IMR-90 (cell line): ENCODE data around the gene RAB1A. TPM values are rescaled to one million over a fixed set of nuclear protein-coding genes. Genes with fewer than 3 reads are reported as not detected.

Experiments used
- ATAC-seq: fragments of 200-7000 bp; cut with Tn5 transposase; 2 replicates; pipeline ENCODE4 v1.9.1; 2020; ENCODE audit warnings: low read depth, mild to moderate bottlenecking, moderate library complexity
- BruUV-seq: library from RNA; stranded (reverse); fragments of 400-500 nt; replicated peaks from 2 replicates; lab custom pipeline; 2021; lab: Mats Ljungman, UMichigan
- CTCF ChIA-PET: fragments of 300-600 bp; formaldehyde crosslinking; extraction: SDS; loops from one replicate; lab custom pipeline; 2021; ENCODE audit warnings: antibody characterized with exemption; lab: Yijun Ruan, JAX
- POLR2A ChIA-PET: fragments of 300-600 bp; sonication (Branson Sonifier 250); formaldehyde crosslinking; loops from one replicate; lab custom pipeline; 2022; ENCODE audit warnings: antibody characterized with exemption; ENCODE audit not compliant: unreplicated experiment; lab: Charles Lee
- DNase-seq: peaks from one replicate; pipeline ENCODE4 v3.0.0; 2013
- H2AFZ ChIP-seq: replicated peaks from 2 replicates; pipeline ENCODE3; 2013; ENCODE audit warnings: low read length, mild to moderate bottlenecking; ENCODE audit not compliant: poor library complexity
- H2AK5ac ChIP-seq: 2 replicates; pipeline ENCODE4 v1.6.1; 2013; ENCODE audit warnings: low read depth, low read length, inconsistent platforms
- H2AK9ac ChIP-seq: replicated peaks from 2 replicates; pipeline ENCODE3; 2013; ENCODE audit warnings: mild to moderate bottlenecking, low read depth, low read length, moderate library complexity; ENCODE audit not compliant: poor library complexity
- H2BK120ac ChIP-seq: 2 replicates; pipeline ENCODE4 v1.6.1; 2013; ENCODE audit warnings: low read depth, low read length, inconsistent platforms
- H2BK15ac ChIP-seq: 3 replicates; pipeline ENCODE4 v1.6.1; 2013; ENCODE audit warnings: low read depth, low read length, inconsistent platforms
- H2BK20ac ChIP-seq: 2 replicates; pipeline ENCODE4 v1.6.1; 2013; ENCODE audit warnings: low read depth, mild to moderate bottlenecking, inconsistent platforms, low read length, moderate library complexity
- H2BK5ac ChIP-seq: 2 replicates; pipeline ENCODE4 v1.6.1; 2013; ENCODE audit warnings: mild to moderate bottlenecking, low read depth, low read length, inconsistent platforms; ENCODE audit not compliant: poor library complexity, severe bottlenecking
- H3K14ac ChIP-seq: replicated peaks from 2 replicates; pipeline ENCODE4 v1.6.1; 2013; ENCODE audit warnings: low read depth, low read length, inconsistent platforms
- H3K18ac ChIP-seq: 2 replicates; pipeline ENCODE4 v1.6.1; 2013; ENCODE audit warnings: low read depth, low read length, control low read depth
- H3K23ac ChIP-seq: 2 replicates; pipeline ENCODE4 v1.6.1; 2013; ENCODE audit warnings: low read depth, low read length, inconsistent platforms
- H3K27ac ChIP-seq: 2 replicates; pipeline ENCODE4 v1.5.1; 2013; ENCODE audit warnings: mild to moderate bottlenecking, control low read depth, low read length; ENCODE audit not compliant: insufficient read depth
- H3K27me3 ChIP-seq: 2 replicates; pipeline ENCODE4 v1.6.1; 2013; ENCODE audit warnings: low read length; ENCODE audit not compliant: control insufficient read depth, insufficient read depth
- H3K36me3 ChIP-seq: 2 replicates; pipeline ENCODE4 v1.6.1; 2013; ENCODE audit warnings: low read length, mixed read lengths; ENCODE audit not compliant: control insufficient read depth, insufficient read depth
- H3K4ac ChIP-seq: 2 replicates; pipeline ENCODE4 v1.6.1; 2013; ENCODE audit warnings: low read depth, low read length, inconsistent platforms
- H3K4me1 ChIP-seq: 2 replicates; pipeline ENCODE4 v1.6.1; 2013; ENCODE audit warnings: low read length, mixed read lengths; ENCODE audit not compliant: control insufficient read depth, insufficient read depth
- H3K4me2 ChIP-seq: 2 replicates; pipeline ENCODE4 v1.6.1; 2013; ENCODE audit warnings: low read depth, mild to moderate bottlenecking, control low read depth, low read length, moderate library complexity
- H3K4me3 ChIP-seq: 2 replicates; pipeline ENCODE4 v1.5.1; 2013; ENCODE audit warnings: low read depth, mild to moderate bottlenecking, control low read depth, low read length, moderate library complexity; ENCODE audit not compliant: insufficient read depth
- H3K56ac ChIP-seq: 2 replicates; pipeline ENCODE4 v1.6.1; 2013; ENCODE audit warnings: low read length, inconsistent platforms; ENCODE audit not compliant: insufficient read depth; ENCODE audit errors: extremely low read depth
- H3K79me1 ChIP-seq, 2 experiments: 2 replicates each; pipeline ENCODE4 v1.6.1; 2013; ENCODE audit warnings: low read length in 2 of 2, inconsistent platforms in 1 of 2, low read depth in 1 of 2
- H3K9ac ChIP-seq: 2 replicates; pipeline ENCODE4 v1.6.1; 2013; ENCODE audit warnings: low read depth, low read length, control low read depth
- H3K9me1 ChIP-seq: 2 replicates; pipeline ENCODE4 v1.6.1; 2013; ENCODE audit warnings: low read length, inconsistent platforms; ENCODE audit not compliant: insufficient read depth
- H3K9me3 ChIP-seq: 2 replicates; pipeline ENCODE4 v1.6.1; 2013; ENCODE audit warnings: low read length; ENCODE audit not compliant: control insufficient read depth, insufficient read depth
- H4K20me1 ChIP-seq: 2 replicates; pipeline ENCODE4 v1.6.1; 2013; ENCODE audit warnings: low read length, inconsistent platforms; ENCODE audit not compliant: insufficient read depth
- H4K5ac ChIP-seq: 2 replicates; pipeline ENCODE4 v1.6.1; 2013; ENCODE audit warnings: mild to moderate bottlenecking, low read depth, low read length, control low read depth
- H4K8ac ChIP-seq, 2 experiments: 2 replicates each; pipeline ENCODE4 v1.6.1; 2013; ENCODE audit warnings: low read depth in 2 of 2, low read length in 2 of 2, control low read depth in 1 of 2, inconsistent platforms in 1 of 2
- H4K91ac ChIP-seq: 2 replicates; pipeline ENCODE4 v1.6.1; 2013; ENCODE audit warnings: low read depth, low read length, inconsistent platforms; ENCODE audit not compliant: insufficient read depth
- CEBPB ChIP-seq: IDR thresholded peaks from 2 replicates; pipeline ENCODE4 v1.6.1; 2012; ENCODE audit warnings: low read depth, low read length, improper control_type of control experiment
- CHD1 ChIP-seq: IDR thresholded peaks from 2 replicates; pipeline ENCODE4 v1.6.1; 2012; ENCODE audit warnings: low read depth, low read length, improper control_type of control experiment
- ELK1 ChIP-seq: fragments of 150-350 bp; IDR thresholded peaks from 2 replicates; pipeline ENCODE4 v1.6.1; 2016; ENCODE audit warnings: low read depth, mild to moderate bottlenecking, low read length, moderate library complexity, borderline replicate concordance
- FOS ChIP-seq: fragments of 150-350 bp; IDR thresholded peaks from 2 replicates; pipeline ENCODE4 v1.6.1; 2016; ENCODE audit warnings: low read depth, low read length
- MAFK ChIP-seq: IDR thresholded peaks from 2 replicates; pipeline ENCODE4 v1.6.1; 2012; ENCODE audit warnings: low read depth, low read length, improper control_type of control experiment
- MXI1 ChIP-seq: IDR thresholded peaks from 2 replicates; pipeline ENCODE4 v1.6.1; 2012; ENCODE audit warnings: low read depth, mild to moderate bottlenecking, low read length, moderate library complexity, borderline replicate concordance
- NFE2L2 ChIP-seq: fragments of 150-350 bp; IDR thresholded peaks from 2 replicates; pipeline ENCODE4 v1.6.1; 2016; ENCODE audit warnings: low read depth, mild to moderate bottlenecking, low read length
- POLR2A ChIP-seq: IDR thresholded peaks from 2 replicates; pipeline ENCODE4 v1.6.1; 2012; ENCODE audit warnings: mild to moderate bottlenecking, low read depth, low read length
- RAD21 ChIP-seq: IDR thresholded peaks from 2 replicates; pipeline ENCODE4 v1.6.1; 2012; ENCODE audit warnings: low read length, improper control_type of control experiment
- RCOR1 ChIP-seq: IDR thresholded peaks from 2 replicates; pipeline ENCODE4 v1.6.1; 2012; ENCODE audit warnings: mild to moderate bottlenecking, low read length, improper control_type of control experiment; ENCODE audit not compliant: insufficient replicate concordance
- RFX5 ChIP-seq: IDR thresholded peaks from 2 replicates; pipeline ENCODE4 v1.8.0; 2012; ENCODE audit warnings: low read depth, mild to moderate bottlenecking, low read length, moderate library complexity
- SMC3 ChIP-seq: fragments of 150-350 bp; IDR thresholded peaks from 2 replicates; pipeline ENCODE4 v1.6.1; 2016; ENCODE audit warnings: low read depth, mild to moderate bottlenecking, antibody characterized with exemption, low read length, moderate library complexity
- USF2 ChIP-seq: fragments of 150-350 bp; IDR thresholded peaks from 2 replicates; pipeline ENCODE4 v1.6.1; 2017; ENCODE audit warnings: mild to moderate bottlenecking, antibody characterized with exemption, low read length, low read depth
- WGBS, 2 experiments: methylation state at CpG; one replicate each; pipeline versions ENCODE4 v1.1.5 to v1.1.7; 2013; ENCODE audit warnings: missing lambda C conversion rate in 2 of 2; ENCODE audit not compliant: insufficient read length in 1 of 2; ENCODE audit errors: extremely low coverage in 2 of 2; 5-methylcytosine and 5-hydroxymethylcytosine counted together
- dilution Hi-C: fragments of 300-500 bp; cut with HindIII; formaldehyde crosslinking; loops from one replicate; pipeline ENCODE4 v1.14.3; 2018; ENCODE audit warnings: low sequenced_read_pairs; ENCODE audit not compliant: unreplicated experiment
- in situ Hi-C: fragments of 300-500 bp; cut with MboI; formaldehyde crosslinking; loops from 3 replicates; pipeline ENCODE4 v1.14.3; 2019; ENCODE audit warnings: low sequenced_read_pairs, inconsistent platforms, mixed read lengths
- intact Hi-C: fragments of 100-400 bp; cut with micrococcal nuclease; formaldehyde crosslinking; loops from 2 replicates; pipeline ENCODE4 v1.10.0; 2022
- polyA plus RNA-seq, 3 experiments: library from polyadenylated mRNA; depleted of rRNA; stranded (reverse); fragments of >200 nt; gene quantifications; 2 replicates each; pipeline ENCODE4 v1.2.3, GENCODE V29; 2012; ENCODE audit warnings: low replicate concordance in 1 of 3
- total RNA-seq: library from RNA; depleted of rRNA; stranded (reverse); fragments of >200 nt; gene quantifications from 2 replicates; pipeline ENCODE4 v1.2.3, GENCODE V29; 2012

RAB1A gene
- total and polyA plus RNA-seq, 2 of the 4 experiments (the other 2 are of a cell fraction): 114 to 169 TPM

- no peak overlapping the region; the same call in 1 of the 2 replicates for H3K4ac ChIP-seq
- no TSS peak for BruUV-seq
- no peak overlapping the region for H3K27ac ChIP-seq
- H3K4me3 ChIP-seq: peak overlapping the region; percentile 49
- peak overlapping the region; percentile 87 for H3K4me2 ChIP-seq
- ChIA-PET CTCF (interaction anchor here (0.6 to 2.3 kb wide), 2 partner anchors 112 to 537 kb away, joined by 3 to 7 read pairs; no protein-coding TSS in a partner anchor), POLR2A (no interaction called here)
- DNase-seq (peak; percentile 39), ATAC-seq (no peak)
- H2BK15ac ChIP-seq: no peak overlapping the region
- H4K91ac ChIP-seq: no peak overlapping the region
- H4K5ac ChIP-seq: no peak overlapping the region
- H4K8ac ChIP-seq: peak overlapping the region in 1 of 2 experiments; percentile 66; a peak in 2 of 4 replicates
- no peak overlapping the region for H2BK5ac ChIP-seq
- peak overlapping the region; percentile 88 for H3K14ac ChIP-seq
- in situ Hi-C loops (loop anchor here (25.0 kb wide), 1 partner anchor 505 kb away; no protein-coding TSS in a partner anchor), intact Hi-C loops (no loop called here), dilution Hi-C loops (no loop called here)
- peaks cover 2% of the 10 kb centered on the region for H3K4me1 ChIP-seq
- no peaks in the 10 kb centered on the region for H3K9me3 ChIP-seq
- peak overlapping the region; percentile 66 for H3K23ac ChIP-seq
- peak overlapping the region; percentile 84 for H2AK9ac ChIP-seq
- peak overlapping the region; percentile 79 for H3K9ac ChIP-seq
- no peaks in the 10 kb centered on the region for H3K27me3 ChIP-seq
- peak overlapping the region; percentile 6; the same call in 1 of the 2 replicates for H2AK5ac ChIP-seq
- no peak overlapping the region for H3K18ac ChIP-seq
- TF ChIP-seq ELK1 (no peak), NFE2L2 (no peak), FOS (no peak), CEBPB (no peak), RFX5 (no peak), RCOR1 (no peak), RAD21 (no peak), MAFK (no peak), POLR2A (no peak), CHD1 (no peak), SMC3 (no peak), MXI1 (no peak), USF2 (no peak)
- H2BK120ac ChIP-seq: no peak overlapping the region
- H3K56ac ChIP-seq: peak overlapping the region; percentile 80; the same call in 1 of the 2 replicates
- no peaks in the 10 kb centered on the region for H3K9me1 ChIP-seq
- H3K36me3 ChIP-seq: peaks cover 2% of the 10 kb centered on the region; the same call in 1 of the 2 replicates
- WGBS, 2 experiments: 59% methylated on average over 2 of the region's 6 CpGs; no CpG with 5 or more reads in 1 of the 2 experiments
- H3K79me1 ChIP-seq: peaks cover 13 to 49% of the 10 kb centered on the region in 2 experiments
- H2AFZ ChIP-seq: no peak overlapping the region
- H2BK20ac ChIP-seq: no peak overlapping the region
- H4K20me1 ChIP-seq: peaks cover 8% of the 10 kb centered on the region
Observed at GRCh38 chr2:65057391-65058052, 72.4 kb downstream of the RAB1A start.
